D341Med (cell line): ENCODE results near the gene IGFL4.
A peak's percentile ranks its signal among the peaks of the same experiment; 100 is the strongest.

Source experiments
- DNase-seq: peaks from one replicate; pipeline ENCODE4 v3.0.0; 2012; ENCODE audit warnings: low spot score

Gene IGFL4

DNA sequence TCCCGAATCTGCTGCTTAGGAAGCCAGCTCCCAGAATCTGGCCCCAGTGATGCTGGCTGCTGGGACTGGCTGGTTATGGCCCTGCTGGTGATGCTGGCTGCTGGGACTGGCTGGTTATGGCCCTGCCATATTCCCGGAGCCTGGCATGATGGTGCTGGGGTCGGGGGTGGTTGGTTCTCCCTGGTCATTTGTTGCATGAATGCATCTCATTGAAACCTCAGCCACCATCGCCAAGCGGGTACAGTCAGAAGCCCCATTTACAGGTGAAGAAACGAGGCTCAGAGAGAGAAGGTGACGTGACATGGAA, 20.0 kb downstream of the IGFL4 start:
- no peak for DNase-seq

DNA sequence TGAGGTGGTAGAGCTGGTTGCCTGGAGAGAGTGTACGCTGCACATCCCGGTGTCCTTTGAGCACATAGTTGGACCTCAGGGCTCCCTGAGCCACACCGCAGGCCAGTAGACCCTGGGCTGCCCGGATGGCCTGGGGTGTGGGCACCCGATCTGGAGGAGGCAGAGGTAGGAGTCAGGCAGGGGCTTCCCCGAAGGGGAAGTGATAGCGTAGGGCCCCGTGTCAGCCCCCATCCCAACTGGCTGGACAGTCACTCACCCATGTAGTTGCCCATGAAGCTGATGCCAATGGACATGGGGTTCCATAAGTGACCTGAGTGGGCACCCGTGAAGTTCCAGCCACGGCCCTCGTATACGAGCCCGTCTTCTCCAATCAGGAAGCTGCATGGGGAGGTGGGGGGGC, 21.5 kb downstream of the IGFL4 start:
- no peak for DNase-seq

DNA sequence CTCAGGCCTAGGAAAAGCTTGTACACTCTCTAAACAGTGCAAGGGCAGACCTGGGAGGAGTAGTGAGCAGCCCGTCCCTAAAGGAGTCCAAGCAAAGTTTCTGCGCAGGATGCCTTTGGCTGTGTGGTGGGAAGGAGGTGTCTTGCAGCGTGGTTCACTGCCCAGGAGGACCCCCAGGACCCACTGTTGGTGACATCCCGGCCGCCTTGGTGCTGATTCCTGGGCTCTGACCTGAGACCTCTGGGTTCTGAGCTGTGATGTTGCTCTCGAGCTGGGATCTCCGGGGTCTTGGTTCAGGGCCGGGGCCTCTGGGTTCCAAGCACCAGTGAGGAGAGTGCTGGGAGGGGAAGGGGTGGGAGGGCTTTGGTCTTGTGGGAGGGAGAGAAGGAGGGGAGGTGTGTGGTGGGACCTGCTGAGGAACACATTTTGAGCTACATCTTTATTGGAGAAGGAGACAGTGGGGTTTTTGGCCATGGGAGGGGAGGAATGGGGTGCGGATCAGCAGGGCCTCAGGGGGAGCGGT, 22.0 kb downstream of the IGFL4 start:
- no peak for DNase-seq

DNA sequence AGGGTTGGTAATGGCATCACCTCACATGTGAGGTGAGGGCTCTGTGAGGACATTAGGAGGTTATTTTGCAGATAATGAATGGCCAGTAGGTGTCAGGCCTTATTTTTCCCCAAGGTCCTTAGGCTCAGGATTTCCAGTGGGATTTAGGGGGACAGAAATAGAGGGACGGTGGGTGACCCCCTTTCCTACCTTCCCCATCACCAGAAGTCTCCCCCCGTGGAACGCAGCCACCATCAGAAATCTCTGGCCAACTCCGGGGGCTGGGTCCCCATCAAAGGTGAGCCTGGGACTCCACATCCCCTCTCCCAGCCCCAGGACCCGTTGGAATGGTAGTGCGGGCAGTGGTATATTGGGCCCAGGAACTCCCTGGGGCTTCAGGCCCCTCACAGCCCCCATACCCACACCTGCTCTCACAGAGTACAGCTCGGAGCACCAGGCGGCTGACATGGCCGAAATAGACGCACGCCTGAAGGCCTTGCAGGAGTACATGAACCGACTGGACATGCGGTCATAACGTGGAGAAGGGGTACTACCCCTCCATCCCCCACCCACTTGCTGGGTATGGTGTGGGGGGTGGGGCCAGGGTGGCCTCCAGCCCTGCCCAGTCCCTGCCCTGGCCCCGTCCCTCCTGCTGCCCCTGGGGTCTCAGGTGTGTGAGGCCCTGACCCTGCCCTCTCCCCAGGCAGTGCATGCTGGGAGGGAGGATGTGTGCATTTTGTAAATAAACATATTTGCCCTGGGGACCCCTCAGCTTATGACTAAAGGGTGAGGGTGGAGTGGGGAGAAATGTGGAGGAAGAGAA, 22.7 kb downstream of the IGFL4 start:
- no peak for DNase-seq

DNA sequence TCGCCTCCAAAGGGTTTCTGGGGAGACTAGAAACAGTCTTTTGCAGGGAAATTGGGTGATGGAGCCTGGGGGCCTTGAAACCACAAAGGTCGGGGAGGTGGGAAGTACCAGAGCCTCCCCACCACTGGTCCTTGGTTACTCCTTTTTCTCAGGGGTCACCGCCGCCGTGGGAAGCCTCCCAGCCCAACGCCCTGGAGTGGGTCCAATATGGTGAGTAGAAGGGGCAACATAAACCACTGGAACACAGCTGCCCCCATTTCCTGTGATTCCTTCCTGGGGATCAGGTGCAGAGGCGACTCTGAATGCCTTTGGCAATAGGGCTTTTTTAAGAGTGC, 23.7 kb downstream of the IGFL4 start:
- DNase-seq: no peak

DNA sequence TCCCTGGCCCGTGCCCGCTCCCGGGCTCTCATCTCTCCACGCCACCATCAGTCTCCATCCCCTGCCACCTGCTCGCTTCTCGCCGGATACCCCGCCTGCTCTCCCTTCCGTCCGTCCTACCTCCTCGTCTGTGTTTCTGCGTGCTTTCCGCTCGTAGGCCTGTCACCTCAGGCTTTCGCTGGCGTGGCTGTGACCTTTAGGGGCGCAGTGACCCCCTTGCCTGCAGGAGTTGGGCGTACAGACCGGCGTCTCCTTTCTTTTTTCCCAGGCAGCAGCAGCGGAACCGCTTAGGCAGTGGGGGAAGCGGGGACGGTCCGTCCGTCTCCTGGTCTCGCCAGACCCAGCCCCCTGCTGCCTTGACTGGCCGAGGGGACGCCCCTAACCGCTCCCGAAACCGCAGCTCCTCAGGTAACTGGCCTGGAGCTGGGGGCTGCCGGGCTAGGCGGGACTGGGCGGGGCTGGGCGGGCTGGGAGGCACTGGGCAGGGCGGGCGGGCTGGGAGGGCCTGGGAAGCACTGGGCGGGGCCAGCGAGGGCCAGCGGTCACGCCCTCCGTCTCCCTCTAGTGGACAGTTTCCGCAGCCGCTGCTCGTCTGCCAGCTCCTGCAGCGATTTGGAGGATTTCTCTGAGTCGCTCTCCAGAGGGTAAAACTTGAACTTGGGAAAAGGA, 24.2 kb downstream of the IGFL4 start:
- DNase-seq: peak; percentile 96

DNA sequence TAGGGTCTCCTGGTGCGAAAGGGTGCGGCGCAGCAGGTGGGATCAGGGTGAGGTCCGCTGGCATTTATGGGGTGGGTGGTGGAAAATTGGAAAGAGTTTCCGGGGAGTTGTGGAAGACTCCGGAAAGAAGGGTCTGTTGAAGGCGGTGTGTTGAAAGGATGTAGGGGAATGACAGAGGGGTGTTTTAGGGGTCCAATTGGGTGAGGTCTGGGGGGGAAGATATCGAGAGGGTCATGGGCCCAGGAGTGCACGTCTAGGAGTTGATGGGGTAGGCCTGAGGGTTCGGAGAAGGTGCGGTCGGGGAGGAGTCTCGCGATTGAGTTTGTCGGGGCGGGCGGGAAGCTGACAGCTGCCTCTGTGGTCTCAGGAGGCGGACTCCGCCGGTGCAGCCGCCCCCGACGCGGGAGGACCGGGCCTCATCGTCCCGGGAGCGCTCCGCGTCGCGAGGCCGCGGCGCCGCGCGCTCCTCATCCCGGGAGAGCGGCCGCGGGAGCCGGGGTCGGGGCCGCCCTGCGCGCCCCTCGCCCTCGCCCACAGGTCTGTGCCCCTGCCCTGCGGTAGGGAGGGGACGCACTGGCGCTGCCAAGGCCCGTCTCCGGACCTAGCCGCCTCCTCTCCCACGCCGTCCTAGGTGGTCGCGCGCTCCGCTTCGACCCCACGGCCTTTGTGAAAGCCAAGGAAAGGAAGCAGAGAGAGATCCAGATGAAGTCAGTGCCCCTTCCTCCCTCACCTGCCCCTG, 24.9 kb downstream of the IGFL4 start:
- DNase-seq: no peak

DNA sequence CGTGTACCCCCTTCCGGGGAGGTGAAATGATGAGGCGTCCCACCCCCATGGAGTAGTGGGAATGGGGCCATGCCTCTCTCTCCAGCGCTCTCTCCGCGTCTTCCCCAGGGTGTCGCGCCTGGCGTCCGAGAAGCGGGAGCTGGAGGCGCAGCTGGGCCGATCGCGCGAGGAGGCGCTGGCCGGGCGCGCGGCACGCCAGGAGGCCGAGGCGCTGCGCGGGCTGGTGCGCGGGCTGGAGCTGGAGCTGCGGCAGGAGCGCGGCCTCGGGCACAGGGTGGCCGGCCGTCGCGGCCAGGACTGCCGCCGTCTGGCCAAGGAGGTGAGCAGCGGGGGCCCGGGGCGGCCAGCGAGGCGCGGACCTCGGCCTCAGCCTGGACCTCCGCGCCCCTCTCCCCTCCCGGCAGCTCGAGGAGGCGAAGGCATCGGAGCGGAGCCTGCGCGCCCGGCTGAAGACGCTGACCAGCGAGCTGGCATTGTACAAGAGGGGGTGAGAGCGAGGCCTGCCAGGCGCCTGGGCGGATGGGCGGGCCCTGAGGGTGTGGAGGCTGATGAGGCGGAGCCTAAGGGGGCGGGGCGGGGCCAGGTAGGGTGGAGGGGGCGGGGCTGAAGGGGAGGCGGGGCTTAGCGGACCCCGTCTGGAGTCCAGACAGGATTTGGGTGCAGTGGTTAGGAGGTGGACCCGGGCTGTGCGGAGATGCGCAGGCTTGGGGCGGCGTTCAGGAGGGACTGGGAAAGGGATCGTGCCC, 25.7 kb downstream of the IGFL4 start:
- DNase-seq: no peak

DNA sequence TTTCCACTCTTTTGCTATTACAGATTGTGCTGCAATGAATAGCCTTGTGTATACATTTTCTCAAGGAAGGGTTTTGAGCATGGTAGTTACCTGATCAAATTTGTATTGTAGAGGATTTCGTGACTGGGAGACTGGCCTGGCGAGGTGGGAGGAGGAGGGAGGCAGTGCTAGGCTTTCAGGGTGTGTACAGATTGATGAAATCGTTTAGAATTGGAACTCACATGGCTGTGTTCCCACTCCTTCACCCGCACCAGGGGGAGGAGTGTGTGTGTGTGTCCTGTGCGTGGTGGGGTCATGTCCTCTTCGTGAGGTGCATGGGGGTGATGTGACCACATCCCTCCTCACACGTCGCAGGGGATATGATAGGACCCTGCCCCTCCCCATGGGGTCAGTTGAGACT, 26.3 kb downstream of the IGFL4 start:
- DNase-seq: no peak

DNA sequence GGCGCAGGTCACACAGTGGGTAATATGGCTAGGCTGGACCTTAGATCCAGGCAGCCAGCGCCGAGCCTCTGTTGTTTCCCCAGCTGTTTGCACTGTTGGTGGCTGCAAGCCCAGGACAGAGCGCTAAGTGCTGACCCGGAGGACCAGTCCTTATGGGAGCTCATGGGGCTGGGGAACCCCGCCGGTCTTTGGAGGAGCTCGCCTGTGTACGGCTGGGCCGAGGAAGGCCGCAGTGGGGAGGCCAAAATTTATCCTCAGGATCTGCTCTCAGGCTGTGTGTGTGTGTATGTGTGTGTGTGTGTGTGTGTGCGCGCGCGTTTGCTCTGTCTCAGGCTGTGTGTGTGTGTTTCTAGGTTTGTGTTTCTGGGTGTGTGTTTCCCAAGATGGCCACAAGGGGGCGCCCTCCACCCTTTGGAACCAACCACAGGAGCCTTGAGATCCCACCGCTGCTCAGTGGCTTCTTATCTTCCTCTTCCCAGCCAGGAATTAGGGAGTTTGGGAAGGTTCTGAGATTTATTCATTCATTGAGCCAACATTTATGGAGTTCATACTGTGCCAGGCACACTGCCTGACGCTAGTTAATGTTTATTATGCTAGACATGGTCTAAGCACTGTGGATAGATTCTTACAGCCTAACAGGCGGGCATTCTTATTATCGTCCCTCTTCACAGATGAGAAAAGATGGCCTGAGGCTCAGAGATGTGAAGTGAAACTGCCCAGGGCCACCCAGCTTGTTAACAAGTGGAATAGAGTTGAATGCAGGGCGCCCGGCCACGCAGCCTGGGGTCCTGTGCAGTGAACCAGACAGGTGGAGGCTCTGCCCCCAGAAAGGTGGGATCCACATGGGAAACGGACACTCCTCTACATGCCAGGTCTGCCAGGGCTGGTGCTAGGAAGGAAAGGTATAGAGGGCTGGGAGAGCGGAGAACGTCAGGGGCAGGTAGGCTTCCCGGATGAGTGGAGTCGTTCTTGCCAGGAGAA, 31.0 kb downstream of the IGFL4 start:
- peak; percentile 83 for DNase-seq

DNA sequence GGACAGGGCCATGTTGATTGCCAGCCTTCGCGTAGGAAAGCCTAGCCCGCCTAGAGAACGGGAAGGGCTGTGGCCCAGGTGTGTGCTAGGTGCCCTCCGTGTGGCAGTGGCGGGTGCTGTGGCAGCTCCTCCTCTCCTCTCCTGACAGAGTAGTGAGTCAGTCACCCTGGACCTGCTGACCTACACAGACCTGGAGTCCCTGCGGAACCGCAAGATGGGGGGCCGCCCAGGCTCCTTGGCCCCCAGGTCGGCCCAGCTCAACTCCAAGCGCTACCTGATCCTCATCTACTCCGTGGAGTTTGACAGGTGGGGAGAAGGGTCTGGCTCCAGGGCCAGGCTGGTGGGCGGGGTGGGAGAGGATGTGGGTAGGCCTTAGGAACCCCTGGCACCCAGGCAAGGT, 34.4 kb downstream of the IGFL4 start:
- DNase-seq: no peak

DNA sequence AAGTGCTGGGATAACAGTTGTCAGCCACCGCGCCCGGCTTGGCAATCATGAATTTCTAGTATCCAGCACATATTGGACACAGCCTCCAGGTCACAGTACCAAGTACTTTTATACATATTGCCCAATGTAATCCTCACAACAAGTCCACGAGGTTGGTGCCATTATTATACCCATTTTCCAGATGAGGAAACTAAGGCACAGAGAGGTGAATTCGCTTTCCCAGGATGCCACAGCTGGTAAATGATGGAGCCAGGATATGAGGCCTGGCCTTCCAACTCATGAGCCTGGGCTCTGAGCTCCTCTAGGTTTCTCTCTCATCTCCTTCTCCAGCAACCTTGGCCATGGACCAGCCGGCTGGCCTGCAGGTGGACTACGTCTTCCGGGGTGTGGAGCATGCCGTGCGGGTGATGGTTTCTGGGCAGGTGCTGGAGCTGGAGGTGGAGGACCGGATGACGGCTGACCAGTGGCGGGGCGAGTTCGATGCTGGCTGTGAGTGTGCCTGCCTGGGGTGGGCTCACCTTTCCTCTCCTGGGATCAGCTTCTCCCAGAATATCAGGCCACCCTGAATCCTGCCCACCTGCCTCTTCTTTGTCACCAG, 38.0 kb downstream of the IGFL4 start:
- no peak for DNase-seq

DNA sequence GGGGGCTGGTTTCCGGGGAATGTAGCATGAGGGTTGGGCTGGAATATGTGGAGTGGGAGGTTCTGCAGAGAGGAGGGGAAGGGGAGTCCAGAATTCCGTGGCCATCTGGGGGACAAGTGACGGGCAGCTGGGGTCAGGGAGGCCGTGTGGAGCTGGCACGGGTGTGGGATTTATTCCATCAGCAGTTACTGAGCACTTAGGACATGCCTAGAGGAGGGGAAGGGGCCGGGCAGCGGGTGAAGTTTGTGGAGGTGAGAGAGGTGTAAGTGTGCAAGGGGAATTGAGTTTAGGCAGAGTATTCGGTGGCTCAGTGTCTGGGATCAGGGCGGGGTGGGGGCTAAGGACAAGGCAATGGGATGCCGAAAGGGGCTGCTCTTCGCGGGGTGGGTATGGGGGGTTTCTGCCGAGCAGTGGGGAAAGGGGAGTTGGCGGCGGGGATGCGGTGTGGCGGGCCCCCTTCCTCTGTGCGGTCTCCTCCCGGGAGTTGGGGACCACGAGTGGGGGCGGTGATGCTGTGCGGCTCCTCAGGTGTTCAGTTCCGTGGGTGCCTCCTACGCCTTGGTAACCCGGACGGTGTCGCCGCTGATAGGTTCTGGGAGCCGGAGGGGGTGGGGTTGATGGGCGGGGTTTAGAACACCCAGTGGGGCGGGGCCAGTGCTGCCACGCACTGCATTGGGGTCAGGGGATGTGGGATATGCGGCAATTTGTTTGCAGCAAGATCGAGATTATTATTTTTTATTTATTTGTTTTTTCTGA, 40.1 kb downstream of the IGFL4 start:
- no peak for DNase-seq

DNA sequence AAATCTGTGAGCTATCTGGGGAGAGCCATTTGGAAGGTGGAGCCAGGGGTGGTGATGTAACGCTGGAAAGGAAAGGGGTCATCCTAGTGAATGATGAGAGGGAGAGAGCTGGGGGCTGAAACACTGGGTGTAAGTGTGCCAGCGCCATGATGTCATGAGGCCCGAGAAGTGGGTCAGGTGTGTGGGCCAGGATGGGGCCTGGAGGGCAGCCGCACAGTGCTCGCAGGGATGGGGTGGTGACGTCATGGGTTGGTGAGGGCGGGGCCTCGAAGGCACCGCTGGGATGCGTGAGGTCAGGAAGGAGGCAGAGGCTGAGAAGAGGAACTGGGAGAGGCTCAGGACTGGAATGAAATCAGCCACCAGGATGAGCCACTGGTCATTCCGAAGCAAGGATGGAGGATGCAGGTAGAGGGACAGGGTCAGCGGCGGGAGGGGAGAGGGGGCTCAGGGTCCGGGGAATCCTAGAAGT, 41.1 kb downstream of the IGFL4 start:
- DNase-seq: no peak

DNA sequence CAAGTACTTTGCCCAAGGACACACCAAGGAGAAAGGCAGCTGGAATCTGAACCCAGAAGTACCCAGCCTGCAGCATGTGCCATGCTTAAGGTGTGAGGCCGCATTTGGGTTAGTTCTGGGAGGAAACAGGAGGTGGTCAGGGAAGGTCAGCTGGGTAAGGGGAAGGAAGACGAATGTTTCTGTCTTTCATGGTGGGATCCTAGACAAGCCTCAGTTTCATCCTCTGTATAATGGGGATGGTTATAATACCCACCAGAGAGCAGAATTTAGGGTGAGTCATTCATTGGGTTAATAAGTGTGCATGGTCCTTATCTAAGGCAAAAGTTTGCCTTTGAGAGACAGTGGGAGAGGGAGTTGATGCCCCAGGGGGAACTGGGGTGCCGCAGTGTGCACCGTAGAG, 42.0 kb downstream of the IGFL4 start:
- DNase-seq: no peak

DNA sequence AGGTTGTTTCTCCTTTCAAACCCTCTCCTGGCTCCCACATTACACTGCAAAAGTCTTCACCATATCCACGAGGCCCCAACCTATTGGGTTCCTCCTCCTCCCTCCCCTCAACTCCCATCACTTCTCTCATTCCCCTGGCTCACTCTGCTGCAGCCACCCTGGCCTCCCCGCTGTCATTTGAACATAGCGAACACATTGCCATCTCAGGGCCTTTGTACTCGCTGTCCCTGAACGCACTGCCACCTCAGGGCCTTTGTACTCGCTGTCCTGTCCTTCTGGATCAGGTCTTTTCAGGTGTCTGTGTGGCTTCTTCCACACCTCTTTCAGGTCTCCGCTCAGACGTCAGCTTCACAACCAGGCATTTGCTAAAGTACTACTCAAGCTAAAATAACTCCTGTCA, 43.9 kb downstream of the IGFL4 start:
- DNase-seq: no peak

DNA sequence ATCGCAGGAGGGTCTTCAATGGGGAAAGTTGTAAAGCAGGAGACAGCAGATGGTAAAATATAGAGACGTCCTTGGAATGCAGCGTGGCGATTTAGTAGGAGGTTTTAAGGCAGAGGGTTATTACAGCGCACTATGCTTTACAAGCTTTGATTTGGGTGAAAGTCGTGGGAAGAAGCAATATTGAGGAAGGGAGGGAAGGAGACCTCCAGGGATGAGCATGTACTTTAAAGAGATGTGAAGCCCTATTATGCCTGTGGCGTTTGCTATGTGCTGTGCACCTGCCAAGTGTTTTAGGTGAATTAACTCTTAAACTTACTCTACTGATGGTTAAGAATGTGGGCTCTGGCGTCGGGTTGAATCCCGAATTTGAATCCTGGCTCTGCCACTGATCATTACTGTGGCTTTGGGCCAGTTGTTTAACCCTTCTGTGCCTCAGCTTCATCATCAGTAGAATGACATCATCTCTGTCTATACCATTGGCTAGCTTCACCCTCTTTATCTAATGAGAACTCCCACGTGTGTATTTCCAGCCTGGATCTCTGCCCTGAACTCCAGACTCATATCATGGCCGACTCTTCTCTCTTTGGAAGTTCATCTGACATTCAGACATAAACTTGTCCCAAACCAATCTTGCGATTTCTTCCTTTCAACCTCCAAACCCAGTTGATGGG, 45.0 kb downstream of the IGFL4 start:
- DNase-seq: no peak

DNA sequence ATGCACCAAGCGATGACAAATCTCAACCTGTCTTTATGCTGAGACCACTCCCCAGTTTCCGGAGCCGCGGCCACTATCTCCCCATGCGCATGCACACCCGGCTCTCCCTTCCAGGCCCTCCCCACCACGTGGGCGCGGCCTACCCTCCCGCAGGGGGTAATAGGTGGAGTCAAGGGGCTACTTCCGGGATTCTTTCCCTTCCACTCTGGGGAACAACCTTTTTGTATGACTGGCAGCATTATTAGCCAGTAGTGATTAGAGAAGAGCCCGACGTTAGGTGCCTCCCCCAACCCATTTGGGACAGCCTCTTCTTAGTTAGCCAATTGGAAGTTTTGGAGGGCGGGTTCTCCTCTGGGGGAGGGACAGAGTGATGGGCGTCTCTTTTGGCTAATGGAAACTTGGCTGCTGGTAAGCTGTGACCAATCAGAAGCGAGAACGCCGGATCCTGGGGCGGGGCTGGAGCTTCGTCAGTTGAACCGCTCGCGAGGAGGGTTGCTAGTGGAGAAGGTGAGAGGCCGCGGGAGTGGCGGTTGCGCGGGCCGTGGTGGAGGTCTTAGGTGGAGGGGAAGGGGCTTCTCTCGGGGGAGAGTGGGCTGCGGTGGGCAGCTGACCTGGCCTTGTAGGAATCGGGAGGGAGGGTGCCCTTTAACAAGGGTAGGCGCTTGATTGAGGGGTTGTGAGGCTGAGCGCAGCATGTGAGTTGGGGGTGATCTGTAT, 45.6 kb downstream of the IGFL4 start, which contains the start of gene CCDC61:
CCDC61 (plus strand) TSS at position 470 of the 717 bp plus-strand sequence. CDS start 7,552 bp downstream, outside the sequence.
- peak; percentile 96 for DNase-seq
